22Rv1 (cell line): ENCODE measurements around the gene CHTF18.

Experiments
- ZFX ChIP-seq: fragments of 450-650 bp; IDR thresholded peaks from 2 replicates; pipeline ENCODE4 v1.6.1; 2017; ENCODE audit warnings: antibody characterized with exemption, borderline replicate concordance
- TF ChIP-seq, protein P1 (sequence below): fragments of 450-650 bp; IDR thresholded peaks from 2 replicates; pipeline ENCODE4 v1.5.1; 2017; ENCODE audit warnings: mild to moderate bottlenecking

DNA sequence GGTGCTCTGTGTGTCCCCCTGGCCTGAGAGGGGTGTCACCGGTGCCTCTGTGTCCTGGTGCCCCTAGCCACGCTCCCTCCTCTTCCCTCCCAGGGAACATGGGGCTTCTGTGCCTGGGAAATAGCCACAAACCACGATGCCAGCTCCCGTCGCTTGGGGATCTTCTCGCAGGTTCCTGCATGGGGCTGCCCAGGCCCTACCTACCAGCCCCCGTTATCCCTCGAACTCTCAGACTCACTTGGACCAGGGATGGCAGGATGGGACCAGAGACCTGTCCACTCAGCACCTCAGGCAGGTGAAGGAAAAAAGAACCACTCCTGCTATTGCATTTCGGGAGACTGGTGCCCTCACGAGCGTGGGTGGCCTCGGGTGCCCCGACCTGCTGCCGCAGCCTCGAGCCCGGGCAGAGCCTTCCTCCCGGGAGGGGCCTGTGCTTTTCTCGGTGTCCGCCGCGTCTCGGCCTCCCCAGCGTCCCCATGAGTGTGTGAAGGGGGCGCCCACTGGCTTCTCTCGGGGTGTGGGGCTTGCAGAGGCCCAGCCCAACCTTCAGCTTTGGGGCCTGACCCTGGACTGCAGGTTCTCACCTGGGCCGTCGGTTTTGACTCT, 53.1 kb downstream of the CHTF18 start:
- TF ChIP-seq, protein P1, sequence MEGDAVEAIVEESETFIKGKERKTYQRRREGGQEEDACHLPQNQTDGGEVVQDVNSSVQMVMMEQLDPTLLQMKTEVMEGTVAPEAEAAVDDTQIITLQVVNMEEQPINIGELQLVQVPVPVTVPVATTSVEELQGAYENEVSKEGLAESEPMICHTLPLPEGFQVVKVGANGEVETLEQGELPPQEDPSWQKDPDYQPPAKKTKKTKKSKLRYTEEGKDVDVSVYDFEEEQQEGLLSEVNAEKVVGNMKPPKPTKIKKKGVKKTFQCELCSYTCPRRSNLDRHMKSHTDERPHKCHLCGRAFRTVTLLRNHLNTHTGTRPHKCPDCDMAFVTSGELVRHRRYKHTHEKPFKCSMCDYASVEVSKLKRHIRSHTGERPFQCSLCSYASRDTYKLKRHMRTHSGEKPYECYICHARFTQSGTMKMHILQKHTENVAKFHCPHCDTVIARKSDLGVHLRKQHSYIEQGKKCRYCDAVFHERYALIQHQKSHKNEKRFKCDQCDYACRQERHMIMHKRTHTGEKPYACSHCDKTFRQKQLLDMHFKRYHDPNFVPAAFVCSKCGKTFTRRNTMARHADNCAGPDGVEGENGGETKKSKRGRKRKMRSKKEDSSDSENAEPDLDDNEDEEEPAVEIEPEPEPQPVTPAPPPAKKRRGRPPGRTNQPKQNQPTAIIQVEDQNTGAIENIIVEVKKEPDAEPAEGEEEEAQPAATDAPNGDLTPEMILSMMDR, result no peak
- TF ChIP-seq ZFX, result no peak
